ENCODE measurements around the gene MBP. TPM values are rescaled to one million over a fixed set of nuclear protein-coding genes. Genes with fewer than 3 reads are reported as not detected.

MBP gene
- total RNA-seq, 1 experiment from 2014 or later = not detected

DNA sequence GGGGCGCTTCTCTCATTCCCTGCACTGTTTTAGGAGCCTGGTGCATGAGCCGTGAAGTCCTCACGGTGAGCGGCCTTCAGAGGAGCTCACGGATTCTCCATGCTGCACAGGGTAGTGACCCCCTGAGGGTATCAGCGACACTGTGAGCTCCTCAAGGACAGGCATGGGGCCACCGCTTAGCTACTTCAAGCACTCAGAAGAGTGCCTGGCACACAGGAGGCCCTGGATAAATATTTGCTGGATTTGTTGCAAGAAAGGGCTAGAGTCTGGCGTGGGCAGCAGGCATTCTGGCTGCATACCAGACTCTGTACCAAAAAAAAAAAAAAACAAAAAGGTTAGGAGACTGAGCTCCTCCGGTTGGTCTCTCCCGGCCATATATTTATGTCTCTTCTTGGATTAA lies 5.7 kb upstream of the MBP start:
- H3K36me3 ChIP-seq (ENCODE audit: insufficient read depth, low read length, poor library complexity, severe bottlenecking) = no peaks in the 10 kb centered on the region
- POLR2A ChIA-PET (ENCODE audit: low non-redundant PET) = no interaction called here
- no peaks in the 10 kb centered on the region for H3K9me3 ChIP-seq (ENCODE audit: low read depth, low read length, poor library complexity, severe bottlenecking)
- H3K4me3 ChIP-seq (ENCODE audit: low read depth, low read length, poor library complexity, severe bottlenecking) = no peak overlapping the region
- TF ChIP-seq EZH2 (IDR thresholded peaks at IDR 0.05; ENCODE audit: borderline replicate concordance, low read depth, low read length, poor library complexity, severe bottlenecking) = no peak
- H3K27me3 ChIP-seq (replicated peaks; ENCODE audit: insufficient read depth, low read depth, low read length, poor library complexity) = peaks cover 14% of the 10 kb centered on the region
- H3K4me1 ChIP-seq (ENCODE audit: insufficient read depth, low read length, poor library complexity, severe bottlenecking) = no peaks in the 10 kb centered on the region
- intact Hi-C loops (cut with micrococcal nuclease; ENCODE audit: unreplicated experiment) = no loop called here
- no peak for DNase-seq (ENCODE audit: low spot score)
- CTCF ChIA-PET = no interaction called here
- BruUV-seq (replicated peaks) = no TSS peak
- H3K27ac ChIP-seq (ENCODE audit: low read depth, low read length, poor library complexity, severe bottlenecking) = no peak overlapping the region

DNA sequence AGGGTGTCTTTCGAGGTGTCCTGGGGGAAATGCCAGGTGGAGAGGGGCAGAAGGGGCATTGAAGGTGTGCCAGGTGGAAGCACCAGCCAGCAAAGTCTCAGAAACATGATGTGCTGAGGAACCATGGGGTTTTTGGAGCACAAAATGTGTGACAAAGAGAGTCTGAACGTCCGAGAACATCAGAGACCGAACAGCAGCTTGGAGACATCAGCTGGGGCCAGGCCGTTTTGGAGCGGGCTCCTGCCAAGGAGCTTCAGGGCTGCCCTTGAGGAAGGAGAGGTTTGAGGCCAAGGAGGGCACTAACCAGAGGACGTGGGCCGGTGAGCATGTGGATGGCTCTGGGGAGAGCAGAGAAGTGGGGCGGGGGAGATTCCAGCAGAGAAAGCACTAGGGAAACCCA lies 5.3 kb upstream of the MBP start:
- BruUV-seq (replicated peaks) = no TSS peak
- no peak for TF ChIP-seq EZH2 (IDR thresholded peaks at IDR 0.05; ENCODE audit: borderline replicate concordance, low read depth, low read length, poor library complexity, severe bottlenecking)
- TF ChIP-seq, protein P1, sequence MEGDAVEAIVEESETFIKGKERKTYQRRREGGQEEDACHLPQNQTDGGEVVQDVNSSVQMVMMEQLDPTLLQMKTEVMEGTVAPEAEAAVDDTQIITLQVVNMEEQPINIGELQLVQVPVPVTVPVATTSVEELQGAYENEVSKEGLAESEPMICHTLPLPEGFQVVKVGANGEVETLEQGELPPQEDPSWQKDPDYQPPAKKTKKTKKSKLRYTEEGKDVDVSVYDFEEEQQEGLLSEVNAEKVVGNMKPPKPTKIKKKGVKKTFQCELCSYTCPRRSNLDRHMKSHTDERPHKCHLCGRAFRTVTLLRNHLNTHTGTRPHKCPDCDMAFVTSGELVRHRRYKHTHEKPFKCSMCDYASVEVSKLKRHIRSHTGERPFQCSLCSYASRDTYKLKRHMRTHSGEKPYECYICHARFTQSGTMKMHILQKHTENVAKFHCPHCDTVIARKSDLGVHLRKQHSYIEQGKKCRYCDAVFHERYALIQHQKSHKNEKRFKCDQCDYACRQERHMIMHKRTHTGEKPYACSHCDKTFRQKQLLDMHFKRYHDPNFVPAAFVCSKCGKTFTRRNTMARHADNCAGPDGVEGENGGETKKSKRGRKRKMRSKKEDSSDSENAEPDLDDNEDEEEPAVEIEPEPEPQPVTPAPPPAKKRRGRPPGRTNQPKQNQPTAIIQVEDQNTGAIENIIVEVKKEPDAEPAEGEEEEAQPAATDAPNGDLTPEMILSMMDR (conservative IDR thresholded peaks at IDR 0.05; ENCODE audit: low read depth, low read length) = no peak
- DNase-seq (ENCODE audit: low spot score) = no peak
- Histone ChIP-seq H3K27ac (ENCODE audit: low read depth, low read length, poor library complexity, severe bottlenecking) (no peak overlapping the region), H3K9me3 (ENCODE audit: low read depth, low read length, poor library complexity, severe bottlenecking) (no peaks in the 10 kb centered on the region), H3K27me3 (replicated peaks; ENCODE audit: insufficient read depth, low read depth, low read length, poor library complexity) (peaks cover 19% of the 10 kb centered on the region), H3K4me3 (ENCODE audit: low read depth, low read length, poor library complexity, severe bottlenecking) (no peak overlapping the region), H3K36me3 (ENCODE audit: insufficient read depth, low read length, poor library complexity, severe bottlenecking) (no peaks in the 10 kb centered on the region), H3K4me1 (ENCODE audit: insufficient read depth, low read length, poor library complexity, severe bottlenecking) (no peaks in the 10 kb centered on the region)
- ChIA-PET POLR2A (ENCODE audit: low non-redundant PET) (no interaction called here), CTCF (no interaction called here)
- intact Hi-C loops (cut with micrococcal nuclease; ENCODE audit: unreplicated experiment) = no loop called here

DNA sequence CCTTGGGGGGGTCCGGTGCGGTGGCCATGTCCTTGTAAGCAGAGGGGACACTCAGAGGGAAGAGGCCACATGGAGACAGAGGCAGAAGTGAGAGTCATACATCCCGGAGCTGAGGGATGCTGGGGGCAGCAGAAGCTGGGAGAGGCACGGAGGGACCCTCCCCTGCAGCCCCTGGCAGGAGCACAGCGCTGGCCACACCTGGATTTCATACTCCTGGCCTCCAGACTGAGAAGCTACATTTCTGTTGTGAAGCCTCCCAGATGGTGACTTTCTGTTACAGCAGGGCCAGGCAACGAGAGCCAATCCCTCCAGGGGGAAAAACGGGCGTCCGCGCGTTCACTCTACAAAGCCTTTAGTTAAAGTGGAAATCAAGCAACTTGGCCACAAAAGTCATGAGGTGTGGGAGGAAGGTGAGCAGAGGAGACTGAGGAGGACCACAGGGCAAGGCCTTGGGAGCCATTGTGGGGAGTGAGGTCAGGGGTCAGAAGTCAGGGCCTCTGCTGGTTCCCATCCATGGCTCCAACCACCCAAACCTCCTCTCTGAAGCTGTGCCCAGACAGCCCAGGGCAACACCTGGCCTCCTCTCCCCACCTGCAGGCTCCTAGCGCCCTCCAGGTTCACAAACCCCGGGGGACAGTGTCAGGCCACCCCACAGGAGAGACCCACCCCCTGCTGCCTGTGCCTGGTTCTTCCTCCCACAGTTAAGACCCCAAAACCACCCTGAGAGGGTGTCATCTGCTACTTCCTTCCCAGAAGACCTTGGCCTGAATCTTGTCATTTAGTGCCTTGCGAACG lies 4.5 kb upstream of the MBP start:
- no peak for TF ChIP-seq EZH2 (IDR thresholded peaks at IDR 0.05; ENCODE audit: borderline replicate concordance, low read depth, low read length, poor library complexity, severe bottlenecking)
- TF ChIP-seq, protein P1 (conservative IDR thresholded peaks at IDR 0.05; ENCODE audit: low read depth, low read length) = no peak
- POLR2A ChIA-PET (ENCODE audit: low non-redundant PET) = no interaction called here

More for the DNA sequence above, 4.5 kb upstream of the MBP start:
- H3K4me1 ChIP-seq (ENCODE audit: insufficient read depth, low read length, poor library complexity, severe bottlenecking) = peaks cover 4% of the 10 kb centered on the region
- BruUV-seq (replicated peaks) = no TSS peak
- CTCF ChIA-PET = no interaction called here
- no peak overlapping the region for H3K27ac ChIP-seq (ENCODE audit: low read depth, low read length, poor library complexity, severe bottlenecking)
- no peaks in the 10 kb centered on the region for H3K9me3 ChIP-seq (ENCODE audit: low read depth, low read length, poor library complexity, severe bottlenecking)
- no peak overlapping the region for H3K4me3 ChIP-seq (ENCODE audit: low read depth, low read length, poor library complexity, severe bottlenecking)
- H3K27me3 ChIP-seq (replicated peaks; ENCODE audit: insufficient read depth, low read depth, low read length, poor library complexity) = peaks cover 26% of the 10 kb centered on the region
- intact Hi-C loops (cut with micrococcal nuclease; ENCODE audit: unreplicated experiment) = no loop called here
- no peaks in the 10 kb centered on the region for H3K36me3 ChIP-seq (ENCODE audit: insufficient read depth, low read length, poor library complexity, severe bottlenecking)
- DNase-seq (ENCODE audit: low spot score) = no peak
